Hepatocyte (in vitro differentiated cells): ENCODE results near the gene ZFP36.

Experiments
- EZH2 ChIP-seq: fragments of 200-600 bp; sonication (generic); IDR thresholded peaks from 2 replicates; pipeline ENCODE4 v1.6.1; 2016; ENCODE audit warnings: antibody characterized with exemption, mild to moderate bottlenecking, borderline replicate concordance
- EZH2phosphoT487 ChIP-seq: fragments of 200-600 bp; sonication (generic); IDR thresholded peaks from one replicate; pipeline ENCODE4 v1.6.1; 2018; ENCODE audit warnings: antibody characterized with exemption, mild to moderate bottlenecking, low read depth, moderate library complexity; ENCODE audit not compliant: unreplicated experiment, severe bottlenecking
- TF ChIP-seq, protein P1 (sequence below): fragments of 200-600 bp; sonication (generic); IDR thresholded peaks from 2 replicates; pipeline ENCODE4 v1.5.1; 2016; ENCODE audit warnings: antibody characterized with exemption, mild to moderate bottlenecking; ENCODE audit not compliant: poor library complexity

DNA sequence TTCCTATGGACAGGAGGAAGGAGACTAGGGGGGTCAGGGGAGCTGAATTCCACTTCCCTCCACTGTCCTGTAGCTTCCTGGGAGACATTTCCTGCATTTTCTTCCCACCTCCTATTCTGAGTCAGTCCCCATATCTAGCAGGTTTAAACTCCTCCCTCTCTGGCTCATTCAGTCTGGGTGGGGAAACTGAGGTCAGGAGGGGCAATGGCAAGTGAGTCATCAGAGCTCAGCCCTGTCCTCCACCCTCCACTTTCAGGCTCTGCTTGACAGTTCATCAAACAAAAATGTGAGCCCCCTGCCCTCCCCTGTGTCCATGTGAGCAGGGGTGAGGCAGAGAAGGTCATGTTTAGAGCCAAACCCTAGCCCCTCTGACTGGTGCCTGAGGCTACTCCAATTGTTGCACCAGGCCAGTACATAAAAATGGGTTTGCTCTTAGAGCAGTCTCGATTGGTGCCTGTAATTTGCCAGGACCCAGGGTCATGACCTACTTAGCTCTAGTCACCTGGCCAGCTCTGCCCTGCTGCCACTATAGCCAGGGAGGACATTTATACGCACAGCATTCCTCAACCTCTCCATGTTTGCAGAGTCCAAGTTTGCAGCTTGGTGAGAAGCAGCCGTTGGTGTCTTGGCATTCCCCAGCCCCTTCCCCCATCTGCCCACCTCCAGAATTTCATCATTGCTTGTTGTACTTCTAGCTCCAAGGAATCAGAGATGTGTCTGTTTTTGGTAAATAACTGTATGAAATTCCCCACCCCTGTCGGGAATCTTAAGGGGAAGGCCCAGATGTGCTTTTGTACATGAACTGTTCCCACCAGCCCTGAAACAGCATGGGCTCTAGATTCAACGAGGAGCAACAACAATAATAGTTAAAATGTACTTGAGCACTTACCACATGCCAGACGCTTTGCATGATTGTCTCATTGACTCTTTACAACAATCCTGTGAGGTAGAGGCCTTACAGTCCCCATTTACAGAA is 43.7 kb upstream of the ZFP36 start:
- TF ChIP-seq, protein P1, sequence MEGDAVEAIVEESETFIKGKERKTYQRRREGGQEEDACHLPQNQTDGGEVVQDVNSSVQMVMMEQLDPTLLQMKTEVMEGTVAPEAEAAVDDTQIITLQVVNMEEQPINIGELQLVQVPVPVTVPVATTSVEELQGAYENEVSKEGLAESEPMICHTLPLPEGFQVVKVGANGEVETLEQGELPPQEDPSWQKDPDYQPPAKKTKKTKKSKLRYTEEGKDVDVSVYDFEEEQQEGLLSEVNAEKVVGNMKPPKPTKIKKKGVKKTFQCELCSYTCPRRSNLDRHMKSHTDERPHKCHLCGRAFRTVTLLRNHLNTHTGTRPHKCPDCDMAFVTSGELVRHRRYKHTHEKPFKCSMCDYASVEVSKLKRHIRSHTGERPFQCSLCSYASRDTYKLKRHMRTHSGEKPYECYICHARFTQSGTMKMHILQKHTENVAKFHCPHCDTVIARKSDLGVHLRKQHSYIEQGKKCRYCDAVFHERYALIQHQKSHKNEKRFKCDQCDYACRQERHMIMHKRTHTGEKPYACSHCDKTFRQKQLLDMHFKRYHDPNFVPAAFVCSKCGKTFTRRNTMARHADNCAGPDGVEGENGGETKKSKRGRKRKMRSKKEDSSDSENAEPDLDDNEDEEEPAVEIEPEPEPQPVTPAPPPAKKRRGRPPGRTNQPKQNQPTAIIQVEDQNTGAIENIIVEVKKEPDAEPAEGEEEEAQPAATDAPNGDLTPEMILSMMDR, result no peak
- TF ChIP-seq EZH2 (no peak), EZH2phosphoT487 (no peak)
